ENCODE results near the gene TCL1B.

GRCh38 chr14:95668235-95668772, 17.9 kb upstream of the TCL1B start:
- TF ChIP-seq SMC3 (IDR thresholded peaks at IDR 0.05) (no peak), CBX8 (IDR thresholded peaks at IDR 0.05) (no peak), JUN (IDR thresholded peaks at IDR 0.05) (no peak), RCOR1 (IDR thresholded peaks at IDR 0.05; ENCODE audit: low read depth, low read length) (no peak), POLR2A (IDR thresholded peaks at IDR 0.05; ENCODE audit: low read length) (no peak), CTCF (IDR thresholded peaks at IDR 0.05) (no peak), HMGXB4 (CRISPR knock-in tag; IDR thresholded peaks at IDR 0.05; ENCODE audit: borderline replicate concordance) (no peak)
